Sigmoid colon (tissue), 7 donors: ENCODE results near the gene CCNJ. TPM values are rescaled to one million over a fixed set of nuclear protein-coding genes. Genes with fewer than 3 reads are reported as not detected.

ENCODE experiments used
- DNase-seq: peaks from one replicate; pipeline ENCODE4 v3.0.0-alpha.2; 2019
- H3K27ac ChIP-seq, 4 donors: fragments of 200-600 bp; sonication (generic); one replicate each; pipeline ENCODE4 v1.5.1; 2016 to 2019; ENCODE audit warnings: mild to moderate bottlenecking in 1 of 4
- H3K27me3 ChIP-seq, 3 donors: fragments of 200-600 bp; sonication (generic); one replicate each; pipeline ENCODE4 v1.5.1; 2019; ENCODE audit warnings: mild to moderate bottlenecking in 1 of 3
- H3K36me3 ChIP-seq, 4 donors: fragments of 200-600 bp; sonication (generic); one replicate each; pipeline ENCODE4 v1.5.1; 2016 to 2019
- H3K4me1 ChIP-seq, 4 donors: fragments of 200-600 bp; sonication (generic); one replicate each; pipeline ENCODE4 v1.5.1; 2017 to 2019
- H3K4me3 ChIP-seq, 4 donors: fragments of 200-600 bp; sonication (generic); one replicate each; pipeline ENCODE4 v1.5.1; 2017 to 2019; ENCODE audit warnings: mild to moderate bottlenecking in 2 of 4, moderate library complexity in 1 of 4
- H3K9me3 ChIP-seq, 4 donors: fragments of 200-600 bp in 3 of 4; sonication (generic) in 3 of 4; one replicate each; pipeline versions ENCODE4 v1.5.1 to v1.6.1; 2013 to 2019
- CTCF ChIP-seq, 4 experiments: fragments of 450-650 bp in 3 of 4; fragments of 200-600 bp in 1 of 4; IDR thresholded peaks; one replicate each; pipeline ENCODE4 v1.5.1; 2016 to 2019; ENCODE audit warnings: antibody characterized with exemption in 4 of 4, mild to moderate bottlenecking in 3 of 4, moderate library complexity in 2 of 4
- EP300 ChIP-seq, 4 donors: sonication (generic); formaldehyde crosslinking; IDR thresholded peaks; one replicate each; pipeline ENCODE4 v1.6.1; 2017; ENCODE audit warnings: antibody characterized with exemption in 4 of 4
- POLR2A ChIP-seq, 2 donors: fragments of 450-650 bp; IDR thresholded peaks; one replicate each; pipeline ENCODE4 v1.6.1; 2016; ENCODE audit warnings: antibody characterized with exemption in 2 of 2, mild to moderate bottlenecking in 2 of 2, moderate library complexity in 2 of 2
- POLR2AphosphoS5 ChIP-seq, 4 donors: sonication (generic); formaldehyde crosslinking; IDR thresholded peaks; one replicate each; pipeline ENCODE4 v1.6.1; 2017; ENCODE audit warnings: antibody characterized with exemption in 4 of 4
- WGBS, 2 donors: extraction: QIAGEN DNeasy Blood & Tissue Kit; methylation state at CpG; one replicate each; pipeline ENCODE4 v1.1.7; 2013; 5-methylcytosine and 5-hydroxymethylcytosine counted together
- intact Hi-C: fragments of 100-400 bp; cut with DNase I; formaldehyde crosslinking; loops from one replicate; pipeline ENCODE4 v1.15.1; 2023
- polyA plus RNA-seq, 3 donors: library from polyadenylated mRNA; stranded (reverse); fragments of 200-250 nt; gene quantifications; one replicate each; pipeline ENCODE4 v1.2.3, GENCODE V29; 2013
- total RNA-seq, 4 donors: library from RNA; depleted of rRNA; stranded (reverse); fragments of >200 nt; gene quantifications; one replicate each; pipeline ENCODE4 v1.1.0, GENCODE V29; 2016
- donor health status: healthy with polysubstance abuse.
- donor health status: Bipolar disorder and iron deficiency.
- donor health status: healthy.

Gene CCNJ
- total and polyA plus RNA-seq, 7 donors = 1.8 to 6.4 (median 3.5) TPM

DNA sequence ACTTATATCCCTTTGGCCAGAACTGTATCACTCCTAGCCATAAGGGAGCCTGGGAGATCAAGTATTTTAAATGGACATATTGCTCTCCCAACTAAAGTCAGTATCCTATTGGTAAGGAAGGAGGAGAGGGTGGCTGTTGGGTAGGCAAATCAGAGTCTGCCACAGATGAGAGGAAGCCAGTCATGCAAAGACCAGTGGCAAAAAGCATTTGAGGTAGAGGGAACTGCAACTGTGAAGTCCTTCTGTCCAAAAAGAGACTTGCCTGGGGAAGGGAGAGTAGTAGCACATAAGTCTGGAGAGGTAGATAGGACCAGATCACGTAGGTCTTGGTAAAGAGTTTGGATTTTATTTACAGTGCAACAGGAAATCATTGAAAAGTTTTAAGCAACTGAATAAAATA, 8.8 kb upstream of the CCNJ start:
- no peaks in the 10 kb centered on the region for H3K4me1 ChIP-seq
- no peak for DNase-seq
- H3K4me3 ChIP-seq = no peak overlapping the region
- no peak for TF ChIP-seq CTCF (IDR thresholded peaks at IDR 0.05)
- no peak for TF ChIP-seq POLR2A (IDR thresholded peaks at IDR 0.05)
- no peak for TF ChIP-seq EP300 (IDR thresholded peaks at IDR 0.05)
- no peaks in the 10 kb centered on the region for H3K9me3 ChIP-seq
- no peak overlapping the region for H3K27ac ChIP-seq
- no peaks in the 10 kb centered on the region for H3K36me3 ChIP-seq
- WGBS, 2 donors = 98 to 100% methylated on average over 1 of the region's 1 CpG
- intact Hi-C loops = no loop called here
- no peaks in the 10 kb centered on the region for H3K27me3 ChIP-seq

DNA sequence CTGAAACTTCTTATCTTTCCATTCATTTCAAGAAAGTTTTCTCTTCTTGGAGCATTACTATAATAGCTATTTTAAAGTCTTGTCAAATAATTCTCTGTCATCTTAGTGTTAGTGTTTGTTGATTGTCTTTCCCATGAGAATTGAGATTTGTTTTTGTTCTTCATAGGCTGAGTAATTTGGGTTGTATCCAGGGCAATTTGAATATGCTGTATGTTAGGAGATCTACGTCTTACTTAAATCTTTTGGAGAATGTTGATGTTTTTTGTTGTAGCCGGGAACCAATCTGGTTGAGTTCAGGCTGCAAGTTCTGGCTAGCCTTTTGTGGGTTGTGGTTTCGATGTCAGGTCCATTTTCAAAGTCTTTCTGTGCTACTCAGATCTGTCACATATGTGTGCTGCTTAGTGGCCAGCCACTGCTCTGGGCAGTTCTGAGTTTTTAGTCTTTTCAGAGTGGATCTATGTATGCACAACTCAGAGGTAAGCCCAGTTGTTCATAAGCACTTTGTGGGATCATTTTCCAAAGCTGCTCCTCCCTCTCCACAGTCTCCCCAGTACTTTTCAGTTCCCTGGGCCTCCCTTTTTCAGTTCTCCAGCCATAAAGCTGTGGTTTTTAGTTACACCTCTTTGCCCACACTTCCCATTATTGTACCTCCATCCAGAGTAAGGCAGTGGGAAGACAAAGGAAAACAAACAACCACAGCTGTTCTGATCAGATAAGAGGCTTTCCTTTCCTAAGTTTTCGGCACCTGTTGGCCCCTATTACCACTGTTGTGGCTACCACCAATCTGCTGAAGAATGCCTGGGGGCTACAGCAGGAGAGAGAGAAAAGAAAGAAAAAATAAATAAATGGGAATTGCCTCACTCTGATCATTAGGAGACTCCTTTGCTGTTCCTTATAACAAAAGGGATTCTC, 4.7 kb upstream of the CCNJ start:
- WGBS, 2 donors = 90% methylated on average over 4 of the region's 4 CpGs
- DNase-seq = no peak
- TF ChIP-seq EP300 (IDR thresholded peaks at IDR 0.05) (no peak), POLR2A (IDR thresholded peaks at IDR 0.05) (no peak), POLR2AphosphoS5 (IDR thresholded peaks at IDR 0.05) (no peak), CTCF (IDR thresholded peaks at IDR 0.05) (no peak)
- intact Hi-C loops = no loop called here
- H3K4me3 ChIP-seq = no peak overlapping the region
- no peaks in the 10 kb centered on the region for H3K27me3 ChIP-seq
- peaks cover 0 to 6% (median 0%) of the 10 kb centered on the region in 4 donors for H3K4me1 ChIP-seq
- H3K27ac ChIP-seq = no peak overlapping the region
- no peaks in the 10 kb centered on the region for H3K9me3 ChIP-seq
- no peaks in the 10 kb centered on the region for H3K36me3 ChIP-seq

GRCh38 chr10:96041146-96041545, 2.2 kb upstream of the CCNJ start:
- Histone ChIP-seq H3K9me3 (no peaks in the 10 kb centered on the region), H3K4me1 (peaks cover 0 to 21% (median 7%) of the 10 kb centered on the region in 4 donors), H3K27me3 (no peaks in the 10 kb centered on the region), H3K27ac (no peak overlapping the region), H3K36me3 (no peaks in the 10 kb centered on the region), H3K4me3 (no peak overlapping the region)
- WGBS, 2 donors = 96 to 97% methylated on average over 11 of the region's 11 CpGs
- intact Hi-C loops = no loop called here
- no peak for DNase-seq
- TF ChIP-seq POLR2A (IDR thresholded peaks at IDR 0.05) = no peak
- no peak for TF ChIP-seq EP300 (IDR thresholded peaks at IDR 0.05)

DNA sequence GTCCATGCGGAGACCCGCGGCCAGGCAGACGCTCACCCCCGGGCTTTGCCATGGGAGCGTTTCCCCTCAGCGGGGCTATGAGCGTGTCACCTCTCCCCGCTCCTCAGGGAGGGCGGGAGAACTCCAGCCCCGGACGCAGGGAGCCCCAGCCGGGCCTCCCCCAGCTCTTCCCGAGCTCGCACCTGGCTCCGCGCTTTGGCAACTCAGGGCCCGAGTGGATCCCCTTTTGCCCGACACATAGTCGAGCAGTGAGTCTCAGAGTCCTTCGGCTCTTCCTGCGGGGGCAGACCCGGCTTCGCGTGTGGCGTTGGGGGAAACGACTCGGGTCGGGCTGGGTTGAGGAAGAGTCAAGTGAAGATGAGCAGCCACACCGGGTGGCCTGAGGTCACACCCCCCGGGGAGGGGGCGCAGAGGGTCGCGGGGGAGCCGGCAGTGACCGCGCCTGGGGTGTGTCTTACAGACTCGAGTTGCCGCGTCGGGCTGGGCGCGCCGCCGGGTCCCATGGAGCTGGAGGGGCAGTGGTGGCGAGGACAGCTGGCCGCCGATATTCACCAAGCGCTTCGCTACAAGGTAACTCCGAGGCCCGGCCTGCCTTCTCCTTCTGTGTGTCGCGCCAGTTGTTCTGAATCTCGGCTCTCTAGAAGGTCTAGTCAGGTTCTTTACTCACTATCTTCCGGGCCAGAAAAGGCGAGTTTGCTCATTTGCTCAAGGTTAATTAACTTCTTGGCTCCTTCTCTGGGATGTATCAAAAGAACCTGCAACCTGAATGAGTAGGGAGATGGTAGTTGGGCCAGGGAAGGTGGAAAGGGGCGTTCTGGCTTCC, 721 bp downstream of the CCNJ start:
- WGBS, 2 donors = 0 to 1% methylated on average over 58 of the region's 58 CpGs
- DNase-seq = peak; percentile 74

More for the DNA sequence above, 721 bp downstream of the CCNJ start:
- Histone ChIP-seq H3K36me3 (no peaks in the 10 kb centered on the region), H3K27me3 (no peaks in the 10 kb centered on the region), H3K4me1 (peaks cover 0 to 21% (median 10%) of the 10 kb centered on the region in 4 donors), H3K9me3 (no peaks in the 10 kb centered on the region), H3K27ac (peak overlapping the region; percentile 83 to 93 (median 88)), H3K4me3 (peak overlapping the region; percentile 65 to 79 (median 70))
- intact Hi-C loops = loop anchor here (1.0 to 2.0 kb wide), 3 partner anchors 47 to 135 kb away; partner anchors contain the start of gene ZNF518A
- no peak for TF ChIP-seq CTCF (IDR thresholded peaks at IDR 0.05)
- no peak for TF ChIP-seq POLR2A (IDR thresholded peaks at IDR 0.05)
- TF ChIP-seq EP300 (IDR thresholded peaks at IDR 0.05) = no peak
- no peak for TF ChIP-seq POLR2AphosphoS5 (IDR thresholded peaks at IDR 0.05)
